ENCODE data around the gene DRD4.
"Not testable (repeated sequence)": the region's sequence is repeated elsewhere in the genome, so short reads cannot be mapped to it uniquely, and the experiment has no call there.

Gene DRD4

GRCh38 chr11:639332-639955 lies 2.4 kb downstream of the DRD4 start:
- Histone ChIP-seq H3K4me1 (ENCODE audit: insufficient read depth, low read length) (no peaks in the 10 kb centered on the region), H3K4me3 (ENCODE audit: low read depth in 1 of 2, low read length in 2 of 2) (no peak overlapping the region), H3K27me3 (ENCODE audit: control insufficient read depth in 1 of 2, insufficient read depth in 2 of 2, low read length in 2 of 2) (peaks cover 12 to 31% of the 10 kb centered on the region in 2 donors), H3K27ac (ENCODE audit: low read depth, low read length) (no peak overlapping the region), H3K36me3 (ENCODE audit: insufficient read depth, low read length) (peaks cover 8% of the 10 kb centered on the region), H3K9ac (ENCODE audit: low read length) (no peak overlapping the region), H3K9me3 (ENCODE audit: low read length) (no peaks in the 10 kb centered on the region)

- H3K27me3 ChIP-seq (ENCODE audit: control insufficient read depth in 1 of 2, insufficient read depth in 2 of 2, low read length in 2 of 2) = peaks cover 12 to 31% of the 10 kb centered on the region in 2 donors
- H3K4me1 ChIP-seq (ENCODE audit: insufficient read depth, low read length) = no peaks in the 10 kb centered on the region
- no peak overlapping the region for H3K4me3 ChIP-seq (ENCODE audit: low read depth in 1 of 2, low read length in 2 of 2)
- no peaks in the 10 kb centered on the region for H3K9me3 ChIP-seq (ENCODE audit: low read length)
- H3K36me3 ChIP-seq (ENCODE audit: insufficient read depth, low read length) = peaks cover 8% of the 10 kb centered on the region
- H3K9ac ChIP-seq (ENCODE audit: low read length) = no peak overlapping the region
- no peak overlapping the region for H3K27ac ChIP-seq (ENCODE audit: low read depth, low read length)
Measured at GRCh38 chr11:640021-640706, 3.1 kb downstream of the DRD4 start.

- Histone ChIP-seq H3K4me1 (ENCODE audit: insufficient read depth, low read length) (no peaks in the 10 kb centered on the region), H3K9ac (ENCODE audit: low read length) (no peak overlapping the region), H3K36me3 (ENCODE audit: insufficient read depth, low read length) (peaks cover 8% of the 10 kb centered on the region), H3K4me3 (ENCODE audit: low read depth in 1 of 2, low read length in 2 of 2) (no peak overlapping the region), H3K27me3 (ENCODE audit: control insufficient read depth in 1 of 2, insufficient read depth in 2 of 2, low read length in 2 of 2) (peaks cover 12 to 22% of the 10 kb centered on the region in 2 donors), H3K27ac (ENCODE audit: low read depth, low read length) (no peak overlapping the region), H3K9me3 (ENCODE audit: low read length) (no peaks in the 10 kb centered on the region)
Measured at GRCh38 chr11:641806-642370, 4.8 kb downstream of the DRD4 start.

GRCh38 chr11:643366-643765 lies 6.3 kb downstream of the DRD4 start:
- Histone ChIP-seq H3K36me3 (ENCODE audit: insufficient read depth, low read length) (peaks cover 8% of the 10 kb centered on the region), H3K27me3 (ENCODE audit: control insufficient read depth in 1 of 2, insufficient read depth in 2 of 2, low read length in 2 of 2) (peaks cover 3 to 10% of the 10 kb centered on the region in 2 donors), H3K27ac (ENCODE audit: low read depth, low read length) (no peak overlapping the region), H3K4me3 (ENCODE audit: low read depth in 1 of 2, low read length in 2 of 2) (no peak overlapping the region), H3K9me3 (ENCODE audit: low read length) (no peaks in the 10 kb centered on the region), H3K4me1 (ENCODE audit: insufficient read depth, low read length) (no peaks in the 10 kb centered on the region), H3K9ac (ENCODE audit: low read length) (no peak overlapping the region)

GRCh38 chr11:643849-644738 lies 7.0 kb downstream of the DRD4 start:
- Histone ChIP-seq H3K36me3 (ENCODE audit: insufficient read depth, low read length) (peaks cover 9% of the 10 kb centered on the region), H3K9ac (ENCODE audit: low read length) (no peak overlapping the region), H3K9me3 (ENCODE audit: low read length) (no peaks in the 10 kb centered on the region)

GRCh38 chr11:645536-645935 lies 8.5 kb downstream of the DRD4 start:
- H3K27ac ChIP-seq (ENCODE audit: low read depth, low read length) = no peak overlapping the region
- no peaks in the 10 kb centered on the region for H3K27me3 ChIP-seq (ENCODE audit: control insufficient read depth in 1 of 2, insufficient read depth in 2 of 2, low read length in 2 of 2)
- H3K4me3 ChIP-seq (ENCODE audit: low read depth in 1 of 2, low read length in 2 of 2) = no peak overlapping the region
- peaks cover 17% of the 10 kb centered on the region for H3K36me3 ChIP-seq (ENCODE audit: insufficient read depth, low read length)
- H3K4me1 ChIP-seq (ENCODE audit: insufficient read depth, low read length) = no peaks in the 10 kb centered on the region
- H3K9me3 ChIP-seq (ENCODE audit: low read length) = no peaks in the 10 kb centered on the region
- H3K9ac ChIP-seq (ENCODE audit: low read length) = no peak overlapping the region

More at GRCh38 chr11:643849-644738, 7.0 kb downstream of the DRD4 start:
- no peak overlapping the region for H3K4me3 ChIP-seq (ENCODE audit: low read depth in 1 of 2, low read length in 2 of 2)
- H3K27me3 ChIP-seq (ENCODE audit: control insufficient read depth in 1 of 2, insufficient read depth in 2 of 2, low read length in 2 of 2) = peaks cover 0 to 2% of the 10 kb centered on the region in 2 donors
- H3K4me1 ChIP-seq (ENCODE audit: insufficient read depth, low read length) = no peaks in the 10 kb centered on the region
- no peak overlapping the region for H3K27ac ChIP-seq (ENCODE audit: low read depth, low read length)

- Histone ChIP-seq H3K9ac (ENCODE audit: low read length) (no peak overlapping the region), H3K4me1 (ENCODE audit: insufficient read depth, low read length) (no peaks in the 10 kb centered on the region), H3K9me3 (ENCODE audit: low read length) (no peaks in the 10 kb centered on the region), H3K36me3 (ENCODE audit: insufficient read depth, low read length) (peaks cover 17% of the 10 kb centered on the region), H3K27ac (ENCODE audit: low read depth, low read length) (no peak overlapping the region), H3K4me3 (ENCODE audit: low read depth in 1 of 2, low read length in 2 of 2) (no peak overlapping the region), H3K27me3 (ENCODE audit: control insufficient read depth in 1 of 2, insufficient read depth in 2 of 2, low read length in 2 of 2) (no peaks in the 10 kb centered on the region)
Measured at GRCh38 chr11:646214-646613, 9.1 kb downstream of the DRD4 start.

- not testable (repeated sequence) for H3K27ac ChIP-seq (ENCODE audit: low read depth, low read length); H3K9me3 ChIP-seq (ENCODE audit: low read length); H3K27me3 ChIP-seq (ENCODE audit: control insufficient read depth in 1 of 2, insufficient read depth in 2 of 2, low read length in 2 of 2); H3K4me3 ChIP-seq (ENCODE audit: low read depth in 1 of 2, low read length in 2 of 2); H3K4me1 ChIP-seq (ENCODE audit: insufficient read depth, low read length); H3K9ac ChIP-seq (ENCODE audit: low read length); H3K36me3 ChIP-seq (ENCODE audit: insufficient read depth, low read length)
Measured at GRCh38 chr11:647672-648158, 10.6 kb downstream of the DRD4 start.

- Histone ChIP-seq H3K27me3 (ENCODE audit: control insufficient read depth in 1 of 2, insufficient read depth in 2 of 2, low read length in 2 of 2) (no peaks in the 10 kb centered on the region), H3K4me1 (ENCODE audit: insufficient read depth, low read length) (no peaks in the 10 kb centered on the region), H3K9me3 (ENCODE audit: low read length) (no peaks in the 10 kb centered on the region), H3K4me3 (ENCODE audit: low read depth in 1 of 2, low read length in 2 of 2) (no peak overlapping the region), H3K27ac (ENCODE audit: low read depth, low read length) (no peak overlapping the region), H3K36me3 (ENCODE audit: insufficient read depth, low read length) (peaks cover 9% of the 10 kb centered on the region), H3K9ac (ENCODE audit: low read length) (no peak overlapping the region)
Measured at GRCh38 chr11:650482-650881, 13.4 kb downstream of the DRD4 start.

GRCh38 chr11:653136-653535 lies 16.1 kb downstream of the DRD4 start:
- not testable (repeated sequence) for H3K27ac ChIP-seq (ENCODE audit: low read depth, low read length); H3K9ac ChIP-seq (ENCODE audit: low read length); H3K4me1 ChIP-seq (ENCODE audit: insufficient read depth, low read length); H3K9me3 ChIP-seq (ENCODE audit: low read length); H3K27me3 ChIP-seq (ENCODE audit: control insufficient read depth in 1 of 2, insufficient read depth in 2 of 2, low read length in 2 of 2); H3K36me3 ChIP-seq (ENCODE audit: insufficient read depth, low read length); H3K4me3 ChIP-seq (ENCODE audit: low read depth in 1 of 2, low read length in 2 of 2)

- peaks cover 9% of the 10 kb centered on the region for H3K36me3 ChIP-seq (ENCODE audit: insufficient read depth, low read length)
- no peak overlapping the region for H3K4me3 ChIP-seq (ENCODE audit: low read depth in 1 of 2, low read length in 2 of 2)
- H3K27me3 ChIP-seq (ENCODE audit: control insufficient read depth in 1 of 2, insufficient read depth in 2 of 2, low read length in 2 of 2) = no peaks in the 10 kb centered on the region
- H3K4me1 ChIP-seq (ENCODE audit: insufficient read depth, low read length) = no peaks in the 10 kb centered on the region
- H3K27ac ChIP-seq (ENCODE audit: low read depth, low read length) = no peak overlapping the region
- H3K9me3 ChIP-seq (ENCODE audit: low read length) = no peaks in the 10 kb centered on the region
- no peak overlapping the region for H3K9ac ChIP-seq (ENCODE audit: low read length)
Measured at GRCh38 chr11:653837-654236, 16.8 kb downstream of the DRD4 start.

Data from muscle layer of colon (tissue), 2 donors.